Endodermal cell (in vitro differentiated cells): ENCODE data around the gene IFI6. TPM values are rescaled to one million over a fixed set of nuclear protein-coding genes. Genes with fewer than 3 reads are reported as not detected.
"Not testable (repeated sequence)": the region's sequence is repeated elsewhere in the genome, so short reads cannot be mapped to it uniquely, and the experiment has no call there.

Experiments used
- DNase-seq: peaks from one replicate; pipeline ENCODE4 v3.0.0-alpha.2; 2017
- H3K27ac ChIP-seq: 2 replicates; pipeline ENCODE4 v1.5.1; 2013; ENCODE audit warnings: mild to moderate bottlenecking, low read depth, low read length, moderate library complexity
- H3K27me3 ChIP-seq: 2 replicates; pipeline ENCODE4 v1.6.1; 2013; ENCODE audit warnings: mild to moderate bottlenecking, low read length, moderate library complexity; ENCODE audit not compliant: insufficient read depth, control insufficient read depth, poor library complexity, severe bottlenecking
- H3K36me3 ChIP-seq: 2 replicates; pipeline ENCODE4 v1.7.0; 2013; ENCODE audit warnings: mild to moderate bottlenecking, low read length, moderate library complexity; ENCODE audit not compliant: control insufficient read depth, insufficient read depth
- H3K4me1 ChIP-seq: one replicate; pipeline ENCODE4 v1.7.0; 2013; ENCODE audit warnings: low read length; ENCODE audit not compliant: control insufficient read depth, insufficient read depth
- H3K4me3 ChIP-seq: 2 replicates; pipeline ENCODE4 v1.5.1; 2013; ENCODE audit warnings: mild to moderate bottlenecking, low read length, moderate library complexity
- H3K9ac ChIP-seq: 2 replicates; pipeline ENCODE4 v1.6.1; 2013; ENCODE audit warnings: mild to moderate bottlenecking, low read length, moderate library complexity; ENCODE audit not compliant: poor library complexity, severe bottlenecking; ENCODE audit errors: extremely low read depth
- H3K9me3 ChIP-seq: 2 replicates; pipeline ENCODE4 v1.6.1; 2013; ENCODE audit warnings: mild to moderate bottlenecking, low read length, moderate library complexity; ENCODE audit not compliant: control insufficient read depth
- H3K27ac Mint-ChIP-seq: 2 replicates; pipeline ENCODE4 v1.8.0; 2020; ENCODE audit warnings: mixed read lengths
- H3K27me3 Mint-ChIP-seq: 2 replicates; pipeline ENCODE4 v1.8.0; 2021; ENCODE audit warnings: mild to moderate bottlenecking, mixed read lengths; ENCODE audit not compliant: insufficient read depth
- H3K36me3 Mint-ChIP-seq: 2 replicates; pipeline ENCODE4 v1.8.0; 2020; ENCODE audit warnings: low read depth, mixed read lengths
- H3K4me1 Mint-ChIP-seq: 2 replicates; pipeline ENCODE4 v1.8.0; 2020; ENCODE audit warnings: mixed read lengths
- H3K4me3 Mint-ChIP-seq: 2 replicates; pipeline ENCODE4 v1.8.0; 2020; ENCODE audit warnings: mild to moderate bottlenecking, moderate library complexity, mixed read lengths
- H3K9me3 Mint-ChIP-seq: 2 replicates; pipeline ENCODE4 v1.8.0; 2020; ENCODE audit warnings: mild to moderate bottlenecking, mixed read lengths
- CTCF ChIP-seq: fragments of 200-600 bp; sonication (generic); conservative IDR thresholded peaks from 2 replicates; pipeline ENCODE4 v1.5.0; 2021; ENCODE audit warnings: antibody characterized with exemption, mild to moderate bottlenecking
- WGBS, 2 experiments: methylation state at CpG; one replicate each; pipeline versions ENCODE4 v1.1.5 to v1.1.7; 2013; ENCODE audit warnings: missing lambda C conversion rate in 2 of 2, mixed read lengths in 1 of 2; ENCODE audit not compliant: insufficient coverage in 1 of 2, insufficient read length in 1 of 2; 5-methylcytosine and 5-hydroxymethylcytosine counted together
- total RNA-seq, 2 donors: library from RNA; stranded (reverse); fragmentation: NEBNext Ultra II Directional in 1 of 2; extraction: Animal tissue kit (Norgen Biotek cat#: 25700) in 1 of 2; gene quantifications; 2 replicates in 1 of 2; 3 replicates in 1 of 2; pipeline ENCODE4 v1.2.1, GENCODE V29; 2021

Gene IFI6
- total RNA-seq, 2 donors from 2014 or later: 0.71 to 1.1 TPM

DNA sequence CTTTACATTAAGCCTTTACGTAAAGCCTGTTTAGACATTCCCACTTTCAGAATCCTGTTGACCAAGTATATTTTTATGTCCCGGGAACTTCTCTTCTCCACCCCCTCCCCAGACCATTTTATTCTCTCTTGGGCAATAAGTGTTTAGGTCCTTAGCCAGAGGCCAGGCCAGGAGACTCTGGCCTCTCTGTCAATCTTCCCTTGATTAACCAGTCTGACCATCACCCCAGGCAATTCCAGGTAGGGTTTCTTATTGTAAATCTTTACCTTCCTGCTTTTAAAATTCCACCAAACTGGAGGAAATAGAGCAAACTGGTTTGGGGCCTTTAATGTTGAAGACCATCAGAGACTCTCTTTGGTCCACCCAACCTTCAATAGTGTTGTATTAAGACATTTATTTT, 12.2 kb upstream of the IFI6 start:
- Mint-ChIP-seq H3K4me3 (no peak overlapping the region), H3K4me1 (peaks cover 13% of the 10 kb centered on the region), H3K36me3 (peaks cover 6% of the 10 kb centered on the region), H3K9me3 (peaks cover 44% of the 10 kb centered on the region), H3K27ac (no peak overlapping the region), H3K27me3 (peaks cover 2% of the 10 kb centered on the region)
- no peaks in the 10 kb centered on the region for H3K36me3 ChIP-seq
- no peak overlapping the region for H3K27ac ChIP-seq
- no peak overlapping the region for H3K4me3 ChIP-seq
- 86 to 100% methylated on average over 2 of the region's 2 CpGs for WGBS, 2 experiments
- no peak overlapping the region for H3K9ac ChIP-seq
- no peaks in the 10 kb centered on the region for H3K27me3 ChIP-seq
- peaks cover 30% of the 10 kb centered on the region for H3K9me3 ChIP-seq
- TF ChIP-seq CTCF: no peak
- DNase-seq: no peak
- H3K4me1 ChIP-seq: peaks cover 6% of the 10 kb centered on the region

DNA sequence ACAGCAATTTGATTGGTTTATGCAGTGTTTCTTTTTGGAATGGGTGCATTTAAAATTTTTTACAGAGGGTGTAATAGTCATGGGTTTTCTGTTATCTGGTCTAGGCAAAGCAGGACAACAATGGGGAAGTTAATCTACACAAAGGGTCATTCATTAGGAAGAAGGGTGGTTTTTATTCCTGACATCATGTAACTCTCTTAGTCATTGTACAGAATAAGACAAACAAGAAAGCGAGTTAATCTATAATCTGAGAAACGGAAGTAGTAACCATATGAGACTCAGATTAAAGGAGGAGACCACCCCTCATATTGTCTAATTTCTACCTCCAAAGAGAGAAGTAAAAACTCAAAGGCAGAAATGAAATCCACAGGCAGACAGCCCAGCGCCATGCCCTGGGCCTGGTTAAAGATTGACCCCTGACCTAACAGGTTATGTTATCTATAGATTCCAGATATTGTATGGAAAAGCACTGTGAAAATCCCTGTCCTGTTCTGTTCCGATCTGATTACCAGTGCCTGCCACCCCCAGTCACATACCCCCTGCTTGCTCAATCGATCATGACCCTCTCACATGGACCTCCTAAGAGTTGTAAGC, 10.5 kb upstream of the IFI6 start:
- H3K4me1 Mint-ChIP-seq: peaks cover 8% of the 10 kb centered on the region
- DNase-seq: no peak
- H3K9me3 ChIP-seq: peaks cover 30% of the 10 kb centered on the region
- TF ChIP-seq CTCF: no peak
- peaks cover 51% of the 10 kb centered on the region for H3K9me3 Mint-ChIP-seq
- no peak overlapping the region for H3K4me3 ChIP-seq
- no peak overlapping the region for H3K9ac ChIP-seq
- peaks cover 6% of the 10 kb centered on the region for H3K4me1 ChIP-seq
- WGBS, 2 experiments: 85 to 100% methylated on average over 2 to 5 of the region's 5 CpGs
- peaks cover 6% of the 10 kb centered on the region for H3K36me3 Mint-ChIP-seq
- no peaks in the 10 kb centered on the region for H3K36me3 ChIP-seq
- no peaks in the 10 kb centered on the region for H3K27me3 ChIP-seq
- no peak overlapping the region for H3K27ac Mint-ChIP-seq
- no peak overlapping the region for H3K27ac ChIP-seq
- no peak overlapping the region for H3K4me3 Mint-ChIP-seq
- peaks cover 3% of the 10 kb centered on the region for H3K27me3 Mint-ChIP-seq

GRCh38 chr1:27681580-27681979, 9.6 kb upstream of the IFI6 start:
- H3K27me3 ChIP-seq, H3K27ac Mint-ChIP-seq, H3K27me3 Mint-ChIP-seq, H3K4me3 Mint-ChIP-seq, H3K27ac ChIP-seq, H3K36me3 ChIP-seq, H3K4me1 Mint-ChIP-seq, H3K36me3 Mint-ChIP-seq, H3K4me3 ChIP-seq, DNase-seq, H3K9ac ChIP-seq, H3K4me1 ChIP-seq: not testable (repeated sequence)
- peaks cover 51% of the 10 kb centered on the region for H3K9me3 Mint-ChIP-seq
- peaks cover 30% of the 10 kb centered on the region for H3K9me3 ChIP-seq
- 96 to 100% methylated on average over 2 to 4 of the region's 4 CpGs for WGBS, 2 experiments

DNA sequence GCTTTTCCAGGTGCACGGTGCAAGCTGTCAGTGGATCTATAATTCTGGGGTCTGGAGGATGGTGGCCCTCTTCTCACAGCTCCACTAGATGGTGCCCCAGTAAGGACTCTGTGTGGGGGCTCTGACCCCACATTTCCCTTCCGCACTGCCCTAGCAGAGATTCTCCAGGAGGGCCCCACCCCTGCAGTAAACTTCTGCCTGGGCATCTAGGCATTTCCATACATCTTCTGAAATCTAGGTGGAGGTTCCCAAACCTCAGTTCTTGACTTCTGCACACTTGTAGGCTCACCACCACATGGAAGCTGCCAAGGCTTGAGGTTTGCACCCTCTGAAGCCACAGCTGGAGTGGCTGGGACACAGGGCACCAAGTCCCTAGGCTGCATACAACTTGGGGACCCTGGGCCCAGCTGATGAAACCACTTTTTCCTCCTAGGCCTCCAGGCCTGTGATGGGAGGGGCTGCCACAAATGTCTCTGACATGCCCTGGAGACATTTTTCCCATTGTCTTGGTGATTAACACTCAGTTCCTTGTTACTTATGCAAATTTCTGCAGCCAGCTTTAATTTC, 8.3 kb upstream of the IFI6 start:
- H3K9me3 Mint-ChIP-seq: peaks cover 51% of the 10 kb centered on the region
- not testable (repeated sequence) for H3K36me3 ChIP-seq, H3K4me3 Mint-ChIP-seq, H3K4me1 Mint-ChIP-seq, H3K27me3 ChIP-seq, H3K36me3 Mint-ChIP-seq, DNase-seq, H3K9ac ChIP-seq, H3K27ac ChIP-seq, H3K4me1 ChIP-seq, H3K4me3 ChIP-seq, H3K27me3 Mint-ChIP-seq, H3K27ac Mint-ChIP-seq
- peaks cover 30% of the 10 kb centered on the region for H3K9me3 ChIP-seq
- WGBS, 2 experiments: 98% methylated on average over 2 of the region's 2 CpGs; no CpG with 5 or more reads in 1 of the 2 experiments
